Breast epithelium (tissue), 4 donors: Measurements from ENCODE around the gene WDR62. TPM values are rescaled to one million over a fixed set of nuclear protein-coding genes. Genes with fewer than 3 reads are reported as not detected.

Experiments
- DNase-seq, 2 donors: peaks; one replicate each; pipeline ENCODE4 v3.0.0-alpha.2; 2019; ENCODE audit warnings: low spot score in 2 of 2
- H3K27ac ChIP-seq, 2 donors: fragments of 200-600 bp; sonication (generic) in 1 of 2; one replicate each; pipeline ENCODE4 v1.5.1; 2016 to 2019; ENCODE audit warnings: mild to moderate bottlenecking in 1 of 2
- H3K27me3 ChIP-seq, 2 donors: fragments of 200-600 bp; sonication (generic) in 1 of 2; one replicate each; pipeline versions ENCODE4 v1.5.1 to v1.6.0; 2017 to 2019; ENCODE audit warnings: control low read depth in 1 of 2, mild to moderate bottlenecking in 1 of 2
- H3K36me3 ChIP-seq: fragments of 200-600 bp; one replicate; pipeline ENCODE4 v1.5.1; 2019
- H3K4me1 ChIP-seq, 2 donors: fragments of 200-600 bp; sonication (generic); one replicate each; pipeline ENCODE4 v1.5.1; 2016 to 2019; ENCODE audit warnings: control low read depth in 1 of 2
- H3K4me3 ChIP-seq, 3 donors: fragments of 200-600 bp; sonication (generic); 1 replicate in 2 of 3; 2 replicates in 1 of 3; pipeline ENCODE4 v1.5.1; 2016 to 2019; ENCODE audit warnings: mild to moderate bottlenecking in 3 of 3, moderate library complexity in 2 of 3
- H3K9me3 ChIP-seq, 2 donors: fragments of 200-600 bp; sonication (generic) in 1 of 2; one replicate each; pipeline ENCODE4 v1.5.1; 2016 to 2019; ENCODE audit warnings: control low read depth in 1 of 2
- CTCF ChIP-seq, 3 donors: fragments of 450-650 bp; IDR thresholded peaks; one replicate each; pipeline ENCODE4 v1.5.1; 2016 to 2017; ENCODE audit warnings: antibody characterized with exemption in 3 of 3, mild to moderate bottlenecking in 3 of 3, moderate library complexity in 3 of 3
- POLR2A ChIP-seq: fragments of 450-650 bp; IDR thresholded peaks from one replicate; pipeline ENCODE4 v1.6.1; 2016; ENCODE audit warnings: antibody characterized with exemption, mild to moderate bottlenecking, moderate library complexity
- POLR2AphosphoS5 ChIP-seq, 3 donors: sonication (generic); formaldehyde crosslinking; IDR thresholded peaks; one replicate each; pipeline ENCODE4 v1.6.1; 2017; ENCODE audit warnings: antibody characterized with exemption in 3 of 3
- intact Hi-C: fragments of 100-400 bp; cut with DNase I; formaldehyde crosslinking; loops from one replicate; pipeline ENCODE4 v1.15.1; 2023; ENCODE audit warnings: low total_unique reads
- total RNA-seq, 3 donors: library from RNA; depleted of rRNA; stranded (reverse); fragments of >200 nt; gene quantifications; one replicate each; pipeline ENCODE4 v1.1.0, GENCODE V29; 2016

Gene WDR62
- under 1 TPM; 0.59 to 0.98 (median 0.80) TPM for total RNA-seq

GRCh38 chr19:36054733-36055686 lies at the start of gene WDR62:
WDR62 (plus strand) TSS chr19:36054897; CDS start chr19:36054972, 75 bp downstream.
- Histone ChIP-seq H3K27ac (peak within 1 kb of the TSS; percentile 95 to 96), H3K9me3 (no peaks in the 10 kb centered on the region), H3K27me3 (no peaks in the 10 kb centered on the region), H3K4me1 (peaks cover 8 to 9% of the 10 kb centered on the region in 2 donors), H3K36me3 (no peaks in the 10 kb centered on the region), H3K4me3 (peak within 1 kb of the TSS; percentile 52 to 78 (median 62))
- intact Hi-C loops, result no loop called here
- TF ChIP-seq POLR2AphosphoS5 (IDR thresholded peaks at IDR 0.05) (no peak), CTCF (IDR thresholded peaks at IDR 0.05) (no peak), POLR2A (no peak)
- DNase-seq, result peak; percentile 93 to 94

- intact Hi-C loops, result no loop called here
- no peaks in the 10 kb centered on the region for H3K27me3 ChIP-seq
- no peak for TF ChIP-seq POLR2AphosphoS5 (IDR thresholded peaks at IDR 0.05)
- TF ChIP-seq POLR2A, result no peak
- TF ChIP-seq CTCF (IDR thresholded peaks at IDR 0.05), result no peak
- H3K27ac ChIP-seq, result peak overlapping the region in 1 of 2 donors; percentile 81
- H3K36me3 ChIP-seq, result no peaks in the 10 kb centered on the region
- no peak overlapping the region for H3K4me3 ChIP-seq
- DNase-seq, result no peak
- H3K4me1 ChIP-seq, result no peaks in the 10 kb centered on the region
- no peaks in the 10 kb centered on the region for H3K9me3 ChIP-seq
Measured at GRCh38 chr19:36006955-36007354, 47.7 kb upstream of the WDR62 start.

- Histone ChIP-seq H3K9me3 (no peaks in the 10 kb centered on the region), H3K27ac (peak within 1 kb of the TSS; percentile 81 to 92), H3K36me3 (no peaks in the 10 kb centered on the region), H3K4me1 (peaks cover 0 to 4% of the 10 kb centered on the region in 2 donors), H3K4me3 (peak within 1 kb of the TSS; percentile 35 to 69 (median 61)), H3K27me3 (no peaks in the 10 kb centered on the region)
- TF ChIP-seq CTCF (IDR thresholded peaks at IDR 0.05), result no peak
- no peak for TF ChIP-seq POLR2AphosphoS5 (IDR thresholded peaks at IDR 0.05)
- TF ChIP-seq POLR2A, result no peak
- intact Hi-C loops, result no loop called here
- DNase-seq, result peak; percentile 82 to 84
Measured at GRCh38 chr19:36008336-36008978, 46.2 kb upstream of the WDR62 start, which contains the start of gene SYNE4. SYNE4 (minus strand) TSS chr19:36008813; CDS start chr19:36008681, 132 bp downstream.

- Histone ChIP-seq H3K36me3 (no peaks in the 10 kb centered on the region), H3K4me1 (peaks cover 0 to 6% of the 10 kb centered on the region in 2 donors), H3K27me3 (no peaks in the 10 kb centered on the region), H3K4me3 (peak overlapping the region; percentile 35 to 69 (median 61)), H3K9me3 (no peaks in the 10 kb centered on the region), H3K27ac (peak overlapping the region; percentile 81 to 92)
- TF ChIP-seq POLR2AphosphoS5 (IDR thresholded peaks at IDR 0.05) (no peak), CTCF (IDR thresholded peaks at IDR 0.05) (no peak), POLR2A (no peak)
- DNase-seq, result peak; percentile 52 to 69
- intact Hi-C loops, result no loop called here
Measured at GRCh38 chr19:36009220-36009619, 45.5 kb upstream of the WDR62 start.
